H1 (cell line): ENCODE results near the gene ABCA9. TPM values are rescaled to one million over a fixed set of nuclear protein-coding genes. Genes with fewer than 3 reads are reported as not detected.

ENCODE experiments used
- CTCF ChIA-PET: fragments of 300-600 bp; sonication (Branson Sonifier 250); formaldehyde crosslinking; loops from one replicate; lab custom pipeline; 2021; ENCODE audit not compliant: partially characterized antibody; lab: Charles Lee
- POLR2A ChIA-PET: fragments of 300-600 bp; sonication (Branson Sonifier 250); formaldehyde crosslinking; loops from one replicate; lab custom pipeline; 2021; ENCODE audit warnings: inconsistent platforms; ENCODE audit not compliant: partially characterized antibody; lab: Charles Lee
- DNase-seq, 2 experiments: peaks; one replicate each; pipeline versions ENCODE4 v3.0.0 to v3.0.0-alpha.2; 2010 to 2022; ENCODE audit warnings: low spot score in 2 of 2, low read depth in 1 of 2, mixed read lengths in 1 of 2
- FAIRE-seq: peaks from 2 replicates; lab custom pipeline; 2011; peaks lifted over from hg19 to GRCh38; lab: Jason Lieb, UNC
- H2AFZ ChIP-seq: 2 replicates; pipeline ENCODE4 v1.8.1; 2012; ENCODE audit warnings: low read length, inconsistent platforms
- H2AK5ac ChIP-seq: 2 replicates; pipeline ENCODE4 v1.6.1; 2013; ENCODE audit warnings: low read depth, low read length
- H2BK120ac ChIP-seq: replicated peaks from 2 replicates; pipeline ENCODE3; 2013; ENCODE audit warnings: low read depth, low read length, inconsistent platforms
- H2BK12ac ChIP-seq: 2 replicates; pipeline ENCODE4 v1.6.1; 2013; ENCODE audit warnings: low read depth, low read length
- H2BK15ac ChIP-seq: 2 replicates; pipeline ENCODE4 v1.6.1; 2013; ENCODE audit warnings: low read length
- H2BK20ac ChIP-seq: 2 replicates; pipeline ENCODE4 v1.6.1; 2013; ENCODE audit warnings: low read length
- H2BK5ac ChIP-seq: 2 replicates; pipeline ENCODE4 v1.6.1; 2013; ENCODE audit warnings: low read depth, low read length
- H3K14ac ChIP-seq: 2 replicates; pipeline ENCODE4 v1.6.1; 2013; ENCODE audit warnings: inconsistent platforms; ENCODE audit not compliant: insufficient read length
- H3K18ac ChIP-seq: 2 replicates; pipeline ENCODE4 v1.6.1; 2013; ENCODE audit warnings: low read length; ENCODE audit errors: extremely low read depth
- H3K23ac ChIP-seq: 2 replicates; pipeline ENCODE4 v1.6.1; 2013; ENCODE audit warnings: inconsistent platforms; ENCODE audit not compliant: insufficient read length
- H3K23me2 ChIP-seq: 2 replicates; pipeline ENCODE4 v1.6.1; 2013; ENCODE audit warnings: low read depth, low read length
- H3K27ac ChIP-seq: 2 replicates; pipeline ENCODE4 v1.6.1; 2011; ENCODE audit warnings: low read depth, low read length, inconsistent platforms
- H3K27me3 ChIP-seq, 4 experiments: replicated peaks in 1 of 4; 1 replicate in 1 of 4; 2 replicates in 3 of 4; pipeline versions ENCODE4 v1.6.1 to v1.8.1; 2011 to 2013; ENCODE audit warnings: low read length in 3 of 4, mild to moderate bottlenecking in 3 of 4, inconsistent platforms in 2 of 4, mixed read lengths in 2 of 4, moderate library complexity in 1 of 4; ENCODE audit not compliant: control insufficient read depth in 3 of 4, insufficient read depth in 3 of 4; ENCODE audit errors: extremely low read depth in 1 of 4
- H3K36me3 ChIP-seq, 4 experiments: 2 replicates each; pipeline versions ENCODE4 v1.6.1 to v1.8.1; 2011 to 2013; ENCODE audit warnings: mild to moderate bottlenecking in 4 of 4, low read length in 3 of 4, moderate library complexity in 2 of 4, control low read depth in 1 of 4, inconsistent platforms in 1 of 4; ENCODE audit not compliant: insufficient read depth in 4 of 4, control insufficient read depth in 2 of 4
- H3K4ac ChIP-seq: replicated peaks from 2 replicates; pipeline ENCODE3; 2013; ENCODE audit warnings: low read length, low read depth, mixed read lengths, inconsistent platforms; ENCODE audit not compliant: insufficient read length
- H3K4me1 ChIP-seq, 4 experiments: replicated peaks in 1 of 4; 1 replicate in 1 of 4; 2 replicates in 3 of 4; pipeline versions ENCODE4 v1.6.1 to v1.8.1; 2011 to 2013; ENCODE audit warnings: low read length in 3 of 4, inconsistent platforms in 2 of 4, mixed read lengths in 1 of 4; ENCODE audit not compliant: insufficient read depth in 4 of 4, control insufficient read depth in 3 of 4
- H3K4me2 ChIP-seq, 2 experiments: 2 replicates each; pipeline versions ENCODE4 v1.6.1 to v1.8.1; 2011 to 2013; ENCODE audit warnings: low read depth in 2 of 2, low read length in 2 of 2, control low read depth in 1 of 2, inconsistent platforms in 1 of 2, mild to moderate bottlenecking in 1 of 2; ENCODE audit not compliant: insufficient read depth in 1 of 2
- H3K4me3 ChIP-seq, 4 experiments: fragments of 200-600, 300-600 bp in 1 of 4; sonication (generic), shearing (Covaris generic), sonication (Bioruptor Twin) in 1 of 4; 2 replicates each; pipeline versions ENCODE4 v1.5.1 to v1.8.1; 2011 to 2016; ENCODE audit warnings: low read length in 4 of 4, low read depth in 3 of 4, control low read depth in 2 of 4, inconsistent platforms in 2 of 4, mild to moderate bottlenecking in 2 of 4, mixed read lengths in 1 of 4, moderate library complexity in 1 of 4; ENCODE audit not compliant: insufficient read depth in 2 of 4; ENCODE audit errors: extremely low read depth in 1 of 4
- H3K56ac ChIP-seq: replicated peaks from 2 replicates; pipeline ENCODE3; 2013; ENCODE audit warnings: low read depth, mild to moderate bottlenecking, mixed read lengths, low read length, inconsistent platforms; ENCODE audit not compliant: insufficient read length
- H3K79me1 ChIP-seq: 2 replicates; pipeline ENCODE4 v1.6.1; 2013; ENCODE audit warnings: low read depth, low read length, control low read depth
- H3K79me2 ChIP-seq, 2 experiments: 2 replicates each; pipeline versions ENCODE4 v1.6.1 to v1.8.1; 2012 to 2013; ENCODE audit warnings: low read length in 2 of 2, mild to moderate bottlenecking in 2 of 2, inconsistent platforms in 1 of 2; ENCODE audit not compliant: insufficient read depth in 2 of 2, control insufficient read depth in 1 of 2
- H3K9ac ChIP-seq, 4 experiments: replicated peaks in 1 of 4; 1 replicate in 1 of 4; 2 replicates in 3 of 4; pipeline versions ENCODE4 v1.6.1 to v1.8.1; 2011 to 2013; ENCODE audit warnings: low read depth in 3 of 4, low read length in 3 of 4, control low read depth in 2 of 4, mild to moderate bottlenecking in 2 of 4, moderate library complexity in 2 of 4, inconsistent platforms in 1 of 4; ENCODE audit errors: extremely low read depth in 1 of 4
- H3K9me3 ChIP-seq, 2 experiments: 2 replicates each; pipeline versions ENCODE4 v1.6.1 to v1.8.1; 2012 to 2013; ENCODE audit warnings: mild to moderate bottlenecking in 2 of 2, moderate library complexity in 2 of 2, control low read depth in 1 of 2, inconsistent platforms in 1 of 2, low read depth in 1 of 2, low read length in 1 of 2, mixed read lengths in 1 of 2; ENCODE audit not compliant: insufficient read depth in 2 of 2
- H4K20me1 ChIP-seq, 2 experiments: replicated peaks in 1 of 2; 2 replicates each; pipeline versions ENCODE3 to v1.8.1; 2011 to 2013; ENCODE audit warnings: inconsistent platforms in 2 of 2, low read length in 2 of 2, mild to moderate bottlenecking in 1 of 2; ENCODE audit not compliant: insufficient read depth in 2 of 2, control insufficient read depth in 1 of 2
- H4K5ac ChIP-seq: 2 replicates; pipeline ENCODE4 v1.6.1; 2013; ENCODE audit warnings: low read length, low read depth, mixed read lengths, inconsistent platforms; ENCODE audit not compliant: insufficient read length
- H4K8ac ChIP-seq: 2 replicates; pipeline ENCODE4 v1.8.0; 2013; ENCODE audit warnings: mild to moderate bottlenecking, moderate library complexity, low read length, inconsistent platforms; ENCODE audit not compliant: insufficient read depth; ENCODE audit errors: extremely low read depth
- H4K91ac ChIP-seq: replicated peaks from 2 replicates; pipeline ENCODE3; 2013; ENCODE audit warnings: low read length, mixed read lengths, inconsistent platforms; ENCODE audit not compliant: insufficient read length
- CHD2 ChIP-seq: IDR thresholded peaks from 2 replicates; pipeline ENCODE4 v1.6.1; 2012; ENCODE audit warnings: low read length, improper control_type of control experiment
- GABPA ChIP-seq: IDR thresholded peaks from 2 replicates; pipeline ENCODE4 v1.6.1; 2011; ENCODE audit warnings: mild to moderate bottlenecking, low read length, moderate library complexity, borderline replicate concordance; ENCODE audit not compliant: insufficient read depth
- WGBS, 2 experiments: shearing (Covaris generic) in 1 of 2; methylation state at CpG; one replicate each; pipeline versions ENCODE4 v1.1.6 to v1.1.7; 2013 to 2015; ENCODE audit warnings: low lambda C conversion rate in 2 of 2, mixed read lengths in 2 of 2, inconsistent platforms in 1 of 2, low coverage in 1 of 2, missing lambda C conversion rate in 1 of 2; ENCODE audit not compliant: insufficient replicate concordance in 2 of 2, insufficient coverage in 1 of 2, insufficient read length in 1 of 2; ENCODE audit errors: extremely low coverage in 1 of 2, missing lambda C conversion rate in 1 of 2; 5-methylcytosine and 5-hydroxymethylcytosine counted together
- polyA plus RNA-seq, 7 experiments: library from polyadenylated mRNA; depleted of rRNA in 3 of 7; stranded (reverse) in 5 of 7; unstranded in 2 of 7; fragments of >200 nt in 5 of 7; fragments of 200-250 nt in 2 of 7; gene quantifications; 1 replicate in 5 of 7; 2 replicates in 1 of 7; 4 replicates in 1 of 7; pipeline versions ENCODE4 v1.2.1 to v1.2.3, GENCODE V29; 2011 to 2013; ENCODE audit warnings: missing spikeins in 2 of 7, mixed read lengths in 2 of 7
- total RNA-seq: library from RNA; stranded (reverse); fragmentation: NEBNext Ultra II Directional; extraction: Animal tissue kit (Norgen Biotek cat#: 25700); gene quantifications from 2 replicates; pipeline ENCODE4 v1.2.1, GENCODE V29; 2021

Gene ABCA9
- total and polyA plus RNA-seq, 2 of the 8 experiments (the other 6 are each of a cell fraction or from before 2014, with no cell fraction given) = not detected

DNA sequence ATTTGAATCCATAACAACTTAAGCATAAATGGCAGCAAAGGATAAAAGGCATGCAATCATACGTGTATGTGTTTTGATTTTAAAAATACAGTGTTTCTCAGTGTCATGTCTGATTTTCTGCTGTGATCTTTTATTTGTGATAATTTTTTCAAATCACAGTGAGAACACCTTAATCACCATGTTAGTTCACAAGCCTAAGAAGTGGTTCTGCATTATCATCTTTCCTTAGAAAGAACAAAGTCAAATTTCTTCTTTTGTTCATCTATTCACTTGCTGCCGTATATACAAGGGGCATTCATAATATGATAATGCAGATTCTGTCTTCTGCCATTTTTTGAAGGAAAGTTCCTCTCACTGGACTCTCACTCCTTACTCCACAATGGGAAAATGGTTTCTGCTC, 33.3 kb upstream of the ABCA9 start:
- Histone ChIP-seq H3K9ac (no peak overlapping the region), H4K91ac (no peak overlapping the region), H2BK12ac (no peak overlapping the region), H3K27me3 (no peaks in the 10 kb centered on the region), H2BK120ac (no peak overlapping the region), H3K4ac (no peak overlapping the region), H3K79me1 (no peaks in the 10 kb centered on the region), H4K8ac (no peak overlapping the region), H3K4me3 (no peak overlapping the region), H3K56ac (no peak overlapping the region), H3K9me3 (no peaks in the 10 kb centered on the region), H3K4me1 (no peaks in the 10 kb centered on the region), H2BK5ac (no peak overlapping the region), H2BK15ac (no peak overlapping the region), H3K36me3 (no peaks in the 10 kb centered on the region), H3K18ac (no peak overlapping the region), H3K27ac (no peak overlapping the region), H3K23ac (no peak overlapping the region)
- FAIRE-seq = no peak
- ChIA-PET CTCF (interaction anchor here (0.6 to 6.3 kb wide), 3 partner anchors 7 to 36 kb away, joined by 3 to 42 read pairs (median 3); no protein-coding TSS in a partner anchor), POLR2A (no interaction called here)
- TF ChIP-seq GABPA = no peak
- no peak for TF ChIP-seq CHD2
- TF ChIP-seq, all 59 proteins: peak for 0
- WGBS, 2 experiments = 87% methylated on average over 2 of the region's 2 CpGs; no CpG with 5 or more reads in 1 of the 2 experiments
- Histone ChIP-seq H4K20me1 (no peaks in the 10 kb centered on the region), H3K23me2 (no peaks in the 10 kb centered on the region), H2BK20ac (no peak overlapping the region), H3K14ac (no peak overlapping the region), H4K5ac (no peak overlapping the region), H2AFZ (no peak overlapping the region), H3K79me2 (no peaks in the 10 kb centered on the region), H3K4me2 (no peak overlapping the region), H2AK5ac (no peak overlapping the region)
- DNase-seq = no peak
